CD4-positive, alpha-beta memory T cell (primary cell): ENCODE results near the gene NLRP1. TPM values are rescaled to one million over a fixed set of nuclear protein-coding genes. Genes with fewer than 3 reads are reported as not detected.

Experiments used
- CTCF ChIA-PET: fragments of 350-600 bp; sonication (Branson Sonifier 250); formaldehyde crosslinking; loops from one replicate; lab custom pipeline; 2021; ENCODE audit warnings: inconsistent platforms; ENCODE audit not compliant: partially characterized antibody; lab: Charles Lee
- POLR2A ChIA-PET: fragments of 350-600 bp; sonication (Branson Sonifier 250); formaldehyde crosslinking; loops from one replicate; lab custom pipeline; 2021; ENCODE audit not compliant: partially characterized antibody; lab: Charles Lee
- DNase-seq, 5 donors: peaks; one replicate each; pipeline versions ENCODE4 v3.0.0 to v3.0.0-alpha.2; 2020 to 2022; ENCODE audit warnings: mixed read lengths in 1 of 5
- H3K27ac ChIP-seq: one replicate; pipeline ENCODE4 v1.7.0; 2013; ENCODE audit warnings: low read depth, low read length
- H3K27me3 ChIP-seq: 2 replicates; pipeline ENCODE4 v1.7.0; 2013; ENCODE audit warnings: mild to moderate bottlenecking, low read length, moderate library complexity; ENCODE audit not compliant: insufficient read depth
- H3K36me3 ChIP-seq: 2 replicates; pipeline ENCODE4 v1.7.0; 2013; ENCODE audit warnings: mild to moderate bottlenecking, low read length, moderate library complexity; ENCODE audit not compliant: insufficient read depth
- H3K4me1 ChIP-seq: 2 replicates; pipeline ENCODE4 v1.7.0; 2013; ENCODE audit warnings: mild to moderate bottlenecking, low read length, moderate library complexity; ENCODE audit not compliant: insufficient read depth
- H3K4me3 ChIP-seq, 2 donors: one replicate each; pipeline ENCODE4 v1.7.0; 2013; ENCODE audit warnings: low read length in 2 of 2, mild to moderate bottlenecking in 1 of 2
- H3K9me3 ChIP-seq, 2 donors: one replicate each; pipeline ENCODE4 v1.7.0; 2013; ENCODE audit warnings: low read length in 2 of 2, control low read depth in 1 of 2; ENCODE audit not compliant: control insufficient read depth in 1 of 2
- H3K27ac Mint-ChIP-seq, 7 donors: one replicate each; pipeline ENCODE4 v1.8.0; 2020 to 2021; ENCODE audit warnings: mixed read lengths in 7 of 7, mild to moderate bottlenecking in 6 of 7, inconsistent platforms in 3 of 7, moderate library complexity in 3 of 7
- H3K27me3 Mint-ChIP-seq, 2 donors: one replicate each; pipeline ENCODE4 v1.8.0; 2020 to 2021; ENCODE audit warnings: mixed read lengths in 2 of 2
- H3K36me3 Mint-ChIP-seq, 2 donors: one replicate each; pipeline ENCODE4 v1.8.0; 2020 to 2021; ENCODE audit warnings: mixed read lengths in 2 of 2, inconsistent platforms in 1 of 2, mild to moderate bottlenecking in 1 of 2
- H3K4me1 Mint-ChIP-seq, 4 donors: one replicate each; pipeline ENCODE4 v1.8.0; 2020 to 2021; ENCODE audit warnings: mixed read lengths in 4 of 4, mild to moderate bottlenecking in 1 of 4
- H3K4me3 Mint-ChIP-seq, 8 donors: one replicate each; pipeline ENCODE4 v1.8.0; 2020 to 2021; ENCODE audit warnings: mixed read lengths in 8 of 8, mild to moderate bottlenecking in 7 of 8, moderate library complexity in 6 of 8, inconsistent platforms in 3 of 8
- H3K9me3 Mint-ChIP-seq, 8 donors: one replicate each; pipeline ENCODE4 v1.8.0; 2020 to 2021; ENCODE audit warnings: mixed read lengths in 8 of 8, mild to moderate bottlenecking in 5 of 8, inconsistent platforms in 3 of 8, moderate library complexity in 1 of 8
- intact Hi-C: fragments of 100-400 bp; cut with micrococcal nuclease; formaldehyde crosslinking; loops from one replicate; pipeline ENCODE4 v1.15.1; 2023
- polyA plus RNA-seq, 2 donors: library from polyadenylated mRNA; unstranded; fragments of 300-500 nt; fragmentation: Illumina TruSeq; gene quantifications; one replicate each; pipeline ENCODE4 v1.2.3, GENCODE V29; 2021
- total RNA-seq, 2 experiments: library from RNA; stranded (reverse); gene quantifications; one replicate each; pipeline ENCODE4 v1.2.3, GENCODE V29; 2021

NLRP1 gene
- total and polyA plus RNA-seq, 4 experiments from 2014 or later = 9.7 to 292 (median 160) TPM

DNA sequence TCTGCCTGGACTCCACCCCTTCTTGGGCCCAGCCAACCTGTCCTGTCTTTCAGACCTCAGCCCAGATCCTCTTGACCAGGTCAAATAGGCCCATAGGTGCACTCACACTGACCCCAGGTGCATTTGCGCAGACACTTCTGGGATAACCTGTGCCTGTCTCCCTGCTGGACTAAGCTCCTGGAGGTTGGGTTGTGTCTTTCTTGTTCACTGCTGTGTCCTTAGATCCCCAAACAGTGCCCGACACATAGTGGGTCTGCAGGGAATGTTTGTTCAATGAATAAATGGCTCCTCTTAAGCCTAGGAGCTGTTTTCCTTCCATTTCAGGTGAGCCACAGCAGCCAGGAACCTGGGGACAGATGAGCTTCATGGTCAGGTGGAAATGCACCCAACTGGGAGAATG lies 48.9 kb downstream of the NLRP1 start:
- Mint-ChIP-seq H3K27me3 (no peaks in the 10 kb centered on the region), H3K27ac (peak overlapping the region in 1 of 7 donors; percentile 24), H3K9me3 (no peaks in the 10 kb centered on the region), H3K4me1 (peaks cover 0 to 2% (median under 1%) of the 10 kb centered on the region in 4 donors), H3K36me3 (peaks cover 69 to 86% of the 10 kb centered on the region in 2 donors), H3K4me3 (no peak overlapping the region)
- intact Hi-C loops = no loop called here
- H3K4me3 ChIP-seq = no peak overlapping the region
- no peaks in the 10 kb centered on the region for H3K27me3 ChIP-seq
- no peaks in the 10 kb centered on the region for H3K4me1 ChIP-seq
- CTCF ChIA-PET = no interaction called here
- H3K9me3 ChIP-seq = no peaks in the 10 kb centered on the region
- POLR2A ChIA-PET = no interaction called here
- DNase-seq = no peak
- no peak overlapping the region for H3K27ac ChIP-seq
- H3K36me3 ChIP-seq = peaks cover 80% of the 10 kb centered on the region

- Mint-ChIP-seq H3K27me3 (no peaks in the 10 kb centered on the region), H3K4me3 (no peak overlapping the region), H3K36me3 (peaks cover 71 to 87% of the 10 kb centered on the region in 2 donors), H3K27ac (peak overlapping the region in 3 of 7 donors; percentile 59 to 80 (median 68)), H3K4me1 (peaks cover 0 to 6% (median under 1%) of the 10 kb centered on the region in 4 donors), H3K9me3 (no peaks in the 10 kb centered on the region)
- DNase-seq = no peak
- intact Hi-C loops = no loop called here
- ChIA-PET CTCF (no interaction called here), POLR2A (interaction anchor here (1.0 kb wide), 1 partner anchor 11 kb away, joined by 3 read pairs; no protein-coding TSS in a partner anchor)
- Histone ChIP-seq H3K4me3 (no peak overlapping the region), H3K9me3 (no peaks in the 10 kb centered on the region), H3K27me3 (no peaks in the 10 kb centered on the region), H3K36me3 (peaks cover 74% of the 10 kb centered on the region), H3K27ac (no peak overlapping the region), H3K4me1 (no peaks in the 10 kb centered on the region)
Observed at GRCh38 chr17:5533486-5534315, 50.6 kb downstream of the NLRP1 start.

DNA sequence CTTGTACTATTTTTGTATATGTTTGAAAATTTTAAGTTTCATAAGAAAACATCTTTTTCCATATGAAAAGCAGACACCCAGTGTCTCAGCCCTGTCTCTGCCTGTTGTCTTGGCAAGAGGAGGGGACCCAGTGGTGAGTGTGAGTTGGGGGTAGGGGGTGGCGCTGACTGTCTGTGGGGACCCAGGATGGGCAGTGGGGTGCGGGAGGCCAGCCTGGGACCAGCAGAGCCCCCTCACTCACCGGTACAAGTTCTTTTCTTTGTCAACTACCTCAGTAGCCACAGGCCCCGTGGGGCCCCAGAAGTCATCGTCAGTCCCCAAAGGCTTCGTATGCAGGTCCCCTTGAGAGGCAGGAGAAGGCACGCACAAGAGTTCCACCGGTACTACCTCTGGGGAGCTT lies 51.7 kb downstream of the NLRP1 start:
- H3K4me1 Mint-ChIP-seq = peaks cover 0 to 6% (median under 1%) of the 10 kb centered on the region in 4 donors
- Histone ChIP-seq H3K27ac (no peak overlapping the region), H3K36me3 (peaks cover 73% of the 10 kb centered on the region), H3K4me3 (no peak overlapping the region), H3K27me3 (no peaks in the 10 kb centered on the region), H3K9me3 (no peaks in the 10 kb centered on the region), H3K4me1 (no peaks in the 10 kb centered on the region)
- ChIA-PET POLR2A (no interaction called here), CTCF (no interaction called here)
- H3K27me3 Mint-ChIP-seq = no peaks in the 10 kb centered on the region
- intact Hi-C loops = no loop called here
- no peak overlapping the region for H3K4me3 Mint-ChIP-seq
- no peak overlapping the region for H3K27ac Mint-ChIP-seq
- no peak for DNase-seq
- H3K9me3 Mint-ChIP-seq = no peaks in the 10 kb centered on the region
- H3K36me3 Mint-ChIP-seq = peaks cover 70 to 87% of the 10 kb centered on the region in 2 donors

- Mint-ChIP-seq H3K4me3 (no peak overlapping the region), H3K27me3 (no peaks in the 10 kb centered on the region), H3K27ac (no peak overlapping the region), H3K36me3 (peaks cover 68 to 91% of the 10 kb centered on the region in 2 donors), H3K4me1 (peaks cover 0 to 6% (median under 1%) of the 10 kb centered on the region in 4 donors), H3K9me3 (no peaks in the 10 kb centered on the region)
- no peak overlapping the region for H3K4me3 ChIP-seq
- no peak overlapping the region for H3K27ac ChIP-seq
- peaks cover 67% of the 10 kb centered on the region for H3K36me3 ChIP-seq
- POLR2A ChIA-PET = interaction anchor here (0.6 kb wide), 1 partner anchor 877 kb away, joined by 3 read pairs; no protein-coding TSS in a partner anchor
- intact Hi-C loops = no loop called here
- no peaks in the 10 kb centered on the region for H3K27me3 ChIP-seq
- CTCF ChIA-PET = no interaction called here
- no peaks in the 10 kb centered on the region for H3K9me3 ChIP-seq
- H3K4me1 ChIP-seq = no peaks in the 10 kb centered on the region
- DNase-seq = no peak
Observed at GRCh38 chr17:5531085-5531418, 53.3 kb downstream of the NLRP1 start.

GRCh38 chr17:5530265-5531084 lies 53.8 kb downstream of the NLRP1 start:
- H3K4me3 Mint-ChIP-seq = no peak overlapping the region
- DNase-seq = no peak
- Histone ChIP-seq H3K4me1 (no peaks in the 10 kb centered on the region), H3K27me3 (no peaks in the 10 kb centered on the region), H3K4me3 (no peak overlapping the region), H3K27ac (no peak overlapping the region), H3K36me3 (peaks cover 65% of the 10 kb centered on the region), H3K9me3 (no peaks in the 10 kb centered on the region)
- CTCF ChIA-PET = no interaction called here
- peaks cover 62 to 91% of the 10 kb centered on the region in 2 donors for H3K36me3 Mint-ChIP-seq
- H3K9me3 Mint-ChIP-seq = no peaks in the 10 kb centered on the region
- intact Hi-C loops = no loop called here
- no peaks in the 10 kb centered on the region for H3K27me3 Mint-ChIP-seq
- peak overlapping the region in 2 of 7 donors; percentile 32 to 47 for H3K27ac Mint-ChIP-seq
- H3K4me1 Mint-ChIP-seq = peaks cover 0 to 6% (median under 1%) of the 10 kb centered on the region in 4 donors
- POLR2A ChIA-PET = interaction anchor here (0.6 kb wide), 1 partner anchor 878 kb away, joined by 3 read pairs; no protein-coding TSS in a partner anchor

- Histone ChIP-seq H3K27ac (no peak overlapping the region), H3K36me3 (peaks cover 73% of the 10 kb centered on the region), H3K4me1 (no peaks in the 10 kb centered on the region), H3K27me3 (no peaks in the 10 kb centered on the region), H3K9me3 (no peaks in the 10 kb centered on the region), H3K4me3 (no peak overlapping the region)
- no peak for DNase-seq
- ChIA-PET POLR2A (interaction anchor here (1.5 kb wide), 1 partner anchor 27 kb away, joined by 5 read pairs; a partner anchor contains a TSS), CTCF (no interaction called here)
- Mint-ChIP-seq H3K4me1 (peaks cover 0 to 6% (median under 1%) of the 10 kb centered on the region in 4 donors), H3K27me3 (no peaks in the 10 kb centered on the region), H3K9me3 (no peaks in the 10 kb centered on the region), H3K4me3 (no peak overlapping the region), H3K27ac (peak overlapping the region in 1 of 7 donors; percentile 17), H3K36me3 (peaks cover 63 to 93% of the 10 kb centered on the region in 2 donors)
- intact Hi-C loops = no loop called here
Observed at GRCh38 chr17:5527601-5528250, 56.6 kb downstream of the NLRP1 start.
